ENCODE measurements around the gene ARVCF. TPM values are rescaled to one million over a fixed set of nuclear protein-coding genes. Genes with fewer than 3 reads are reported as not detected.

The ARVCF gene
- total and polyA plus RNA-seq, 9 of the 15 experiments (the other 6 are each of a cell fraction or from before 2014, with no cell fraction given): 0.03 to 97.4 (median 15.6) TPM

- TF ChIP-seq TRIM25 (IDR thresholded peaks at IDR 0.05; ENCODE audit: borderline replicate concordance) (no peak), SAP30 (IDR thresholded peaks at IDR 0.05; ENCODE audit: borderline replicate concordance, insufficient read depth, low read depth, low read length, poor library complexity, severe bottlenecking) (peak; percentile 14), KLF10 (CRISPR knock-in tag; IDR thresholded peaks at IDR 0.05) (no peak), POLR2A (conservative IDR thresholded peaks at IDR 0.05) (no peak), NR2C1 (IDR thresholded peaks at IDR 0.05) (no peak), NR2C1 (tag; IDR thresholded peaks at IDR 0.05) (no peak), EP300 (IDR thresholded peaks at IDR 0.05; ENCODE audit: low read length) (no peak), HDGF (IDR thresholded peaks at IDR 0.05) (no peak), ZNF583 (CRISPR knock-in tag; IDR thresholded peaks at IDR 0.05) (no peak), RBM15 (IDR thresholded peaks at IDR 0.05; ENCODE audit: insufficient read depth, low read length) (no peak), HDAC3 (IDR thresholded peaks at IDR 0.05; ENCODE audit: borderline replicate concordance, partially characterized antibody) (no peak), BCOR (IDR thresholded peaks at IDR 0.05) (no peak), GABPB1 (CRISPR knock-in tag; IDR thresholded peaks at IDR 0.05) (no peak), SMARCA5 (IDR thresholded peaks at IDR 0.05) (no peak), EGR1 (conservative IDR thresholded peaks at IDR 0.05) (no peak), ZNF41 (CRISPR knock-in tag; conservative IDR thresholded peaks at IDR 0.05) (no peak), NUFIP1 (IDR thresholded peaks at IDR 0.05; ENCODE audit: partially characterized antibody) (no peak), TCF3 (CRISPR knock-in tag; IDR thresholded peaks at IDR 0.05) (no peak), ADNP (tag; IDR thresholded peaks at IDR 0.05) (no peak), ZNF324 (CRISPR knock-in tag; IDR thresholded peaks at IDR 0.05) (0 out of 2 replicates have a peak, but pooled peaks have one; percentile 5), HCFC1 (IDR thresholded peaks at IDR 0.05; ENCODE audit: low read depth, low read length) (no peak), DACH1 (IDR thresholded peaks at IDR 0.05; ENCODE audit: partially characterized antibody) (no peak), C11orf30 (IDR thresholded peaks at IDR 0.05; ENCODE audit: low read depth) (no peak), FUS (optimal IDR thresholded peaks at IDR 0.05; ENCODE audit: low read depth, low read length) (no peak), CBX8 (IDR thresholded peaks at IDR 0.05; ENCODE audit: borderline replicate concordance, extremely low read depth, low read depth, low read length, poor library complexity, severe bottlenecking) (no peak), GTF3C2 (IDR thresholded peaks at IDR 0.05; ENCODE audit: borderline replicate concordance, extremely low read depth, insufficient read length) (no peak)
- TF ChIP-seq, protein P1, sequence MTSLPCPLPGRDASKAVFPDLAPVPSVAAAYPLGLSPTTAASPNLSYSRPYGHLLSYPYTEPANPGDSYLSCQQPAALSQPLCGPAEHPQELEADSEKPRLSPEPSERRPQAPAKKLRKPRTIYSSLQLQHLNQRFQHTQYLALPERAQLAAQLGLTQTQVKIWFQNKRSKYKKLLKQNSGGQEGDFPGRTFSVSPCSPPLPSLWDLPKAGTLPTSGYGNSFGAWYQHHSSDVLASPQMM (CRISPR knock-in tag; IDR thresholded peaks at IDR 0.05): no peak
Measured at GRCh38 chr22:20010307-20011122, 6.1 kb downstream of the ARVCF start (continued).

All from K562 (cell line).